H1 (cell line): ENCODE measurements around the gene SPOCK1. TPM values are rescaled to one million over a fixed set of nuclear protein-coding genes. Genes with fewer than 3 reads are reported as not detected.

ENCODE experiments used
- CTCF ChIA-PET: fragments of 300-600 bp; sonication (Branson Sonifier 250); formaldehyde crosslinking; loops from one replicate; lab custom pipeline; 2021; ENCODE audit not compliant: partially characterized antibody; lab: Charles Lee
- POLR2A ChIA-PET: fragments of 300-600 bp; sonication (Branson Sonifier 250); formaldehyde crosslinking; loops from one replicate; lab custom pipeline; 2021; ENCODE audit warnings: inconsistent platforms; ENCODE audit not compliant: partially characterized antibody; lab: Charles Lee
- DNase-seq, 2 experiments: peaks; one replicate each; pipeline versions ENCODE4 v3.0.0 to v3.0.0-alpha.2; 2010 to 2022; ENCODE audit warnings: low spot score in 2 of 2, low read depth in 1 of 2, mixed read lengths in 1 of 2
- FAIRE-seq: peaks from 2 replicates; lab custom pipeline; 2011; peaks lifted over from hg19 to GRCh38; lab: Jason Lieb, UNC
- H2AFZ ChIP-seq: 2 replicates; pipeline ENCODE4 v1.8.1; 2012; ENCODE audit warnings: low read length, inconsistent platforms
- H2AK5ac ChIP-seq: 2 replicates; pipeline ENCODE4 v1.6.1; 2013; ENCODE audit warnings: low read depth, low read length
- H2BK120ac ChIP-seq: replicated peaks from 2 replicates; pipeline ENCODE3; 2013; ENCODE audit warnings: low read depth, low read length, inconsistent platforms
- H2BK12ac ChIP-seq: 2 replicates; pipeline ENCODE4 v1.6.1; 2013; ENCODE audit warnings: low read depth, low read length
- H2BK15ac ChIP-seq: 2 replicates; pipeline ENCODE4 v1.6.1; 2013; ENCODE audit warnings: low read length
- H2BK20ac ChIP-seq: 2 replicates; pipeline ENCODE4 v1.6.1; 2013; ENCODE audit warnings: low read length
- H2BK5ac ChIP-seq: 2 replicates; pipeline ENCODE4 v1.6.1; 2013; ENCODE audit warnings: low read depth, low read length
- H3K14ac ChIP-seq: 2 replicates; pipeline ENCODE4 v1.6.1; 2013; ENCODE audit warnings: inconsistent platforms; ENCODE audit not compliant: insufficient read length
- H3K18ac ChIP-seq: 2 replicates; pipeline ENCODE4 v1.6.1; 2013; ENCODE audit warnings: low read length; ENCODE audit errors: extremely low read depth
- H3K23ac ChIP-seq: 2 replicates; pipeline ENCODE4 v1.6.1; 2013; ENCODE audit warnings: inconsistent platforms; ENCODE audit not compliant: insufficient read length
- H3K23me2 ChIP-seq: 2 replicates; pipeline ENCODE4 v1.6.1; 2013; ENCODE audit warnings: low read depth, low read length
- H3K27ac ChIP-seq: 2 replicates; pipeline ENCODE4 v1.6.1; 2011; ENCODE audit warnings: low read depth, low read length, inconsistent platforms
- H3K27me3 ChIP-seq, 4 experiments: replicated peaks in 1 of 4; 1 replicate in 1 of 4; 2 replicates in 3 of 4; pipeline versions ENCODE4 v1.6.1 to v1.8.1; 2011 to 2013; ENCODE audit warnings: low read length in 3 of 4, mild to moderate bottlenecking in 3 of 4, inconsistent platforms in 2 of 4, mixed read lengths in 2 of 4, moderate library complexity in 1 of 4; ENCODE audit not compliant: control insufficient read depth in 3 of 4, insufficient read depth in 3 of 4; ENCODE audit errors: extremely low read depth in 1 of 4
- H3K36me3 ChIP-seq, 4 experiments: 2 replicates each; pipeline versions ENCODE4 v1.6.1 to v1.8.1; 2011 to 2013; ENCODE audit warnings: mild to moderate bottlenecking in 4 of 4, low read length in 3 of 4, moderate library complexity in 2 of 4, control low read depth in 1 of 4, inconsistent platforms in 1 of 4; ENCODE audit not compliant: insufficient read depth in 4 of 4, control insufficient read depth in 2 of 4
- H3K4ac ChIP-seq: replicated peaks from 2 replicates; pipeline ENCODE3; 2013; ENCODE audit warnings: low read length, low read depth, mixed read lengths, inconsistent platforms; ENCODE audit not compliant: insufficient read length
- H3K4me1 ChIP-seq, 4 experiments: replicated peaks in 1 of 4; 1 replicate in 1 of 4; 2 replicates in 3 of 4; pipeline versions ENCODE4 v1.6.1 to v1.8.1; 2011 to 2013; ENCODE audit warnings: low read length in 3 of 4, inconsistent platforms in 2 of 4, mixed read lengths in 1 of 4; ENCODE audit not compliant: insufficient read depth in 4 of 4, control insufficient read depth in 3 of 4
- H3K4me2 ChIP-seq, 2 experiments: 2 replicates each; pipeline versions ENCODE4 v1.6.1 to v1.8.1; 2011 to 2013; ENCODE audit warnings: low read depth in 2 of 2, low read length in 2 of 2, control low read depth in 1 of 2, inconsistent platforms in 1 of 2, mild to moderate bottlenecking in 1 of 2; ENCODE audit not compliant: insufficient read depth in 1 of 2
- H3K4me3 ChIP-seq, 4 experiments: fragments of 200-600, 300-600 bp in 1 of 4; sonication (generic), shearing (Covaris generic), sonication (Bioruptor Twin) in 1 of 4; 2 replicates each; pipeline versions ENCODE4 v1.5.1 to v1.8.1; 2011 to 2016; ENCODE audit warnings: low read length in 4 of 4, low read depth in 3 of 4, control low read depth in 2 of 4, inconsistent platforms in 2 of 4, mild to moderate bottlenecking in 2 of 4, mixed read lengths in 1 of 4, moderate library complexity in 1 of 4; ENCODE audit not compliant: insufficient read depth in 2 of 4; ENCODE audit errors: extremely low read depth in 1 of 4
- H3K56ac ChIP-seq: replicated peaks from 2 replicates; pipeline ENCODE3; 2013; ENCODE audit warnings: low read depth, mild to moderate bottlenecking, mixed read lengths, low read length, inconsistent platforms; ENCODE audit not compliant: insufficient read length
- H3K79me1 ChIP-seq: 2 replicates; pipeline ENCODE4 v1.6.1; 2013; ENCODE audit warnings: low read depth, low read length, control low read depth
- H3K79me2 ChIP-seq, 2 experiments: 2 replicates each; pipeline versions ENCODE4 v1.6.1 to v1.8.1; 2012 to 2013; ENCODE audit warnings: low read length in 2 of 2, mild to moderate bottlenecking in 2 of 2, inconsistent platforms in 1 of 2; ENCODE audit not compliant: insufficient read depth in 2 of 2, control insufficient read depth in 1 of 2
- H3K9ac ChIP-seq, 4 experiments: replicated peaks in 1 of 4; 1 replicate in 1 of 4; 2 replicates in 3 of 4; pipeline versions ENCODE4 v1.6.1 to v1.8.1; 2011 to 2013; ENCODE audit warnings: low read depth in 3 of 4, low read length in 3 of 4, control low read depth in 2 of 4, mild to moderate bottlenecking in 2 of 4, moderate library complexity in 2 of 4, inconsistent platforms in 1 of 4; ENCODE audit errors: extremely low read depth in 1 of 4
- H3K9me3 ChIP-seq, 2 experiments: 2 replicates each; pipeline versions ENCODE4 v1.6.1 to v1.8.1; 2012 to 2013; ENCODE audit warnings: mild to moderate bottlenecking in 2 of 2, moderate library complexity in 2 of 2, control low read depth in 1 of 2, inconsistent platforms in 1 of 2, low read depth in 1 of 2, low read length in 1 of 2, mixed read lengths in 1 of 2; ENCODE audit not compliant: insufficient read depth in 2 of 2
- H4K20me1 ChIP-seq, 2 experiments: replicated peaks in 1 of 2; 2 replicates each; pipeline versions ENCODE3 to v1.8.1; 2011 to 2013; ENCODE audit warnings: inconsistent platforms in 2 of 2, low read length in 2 of 2, mild to moderate bottlenecking in 1 of 2; ENCODE audit not compliant: insufficient read depth in 2 of 2, control insufficient read depth in 1 of 2
- H4K5ac ChIP-seq: 2 replicates; pipeline ENCODE4 v1.6.1; 2013; ENCODE audit warnings: low read length, low read depth, mixed read lengths, inconsistent platforms; ENCODE audit not compliant: insufficient read length
- H4K8ac ChIP-seq: 2 replicates; pipeline ENCODE4 v1.8.0; 2013; ENCODE audit warnings: mild to moderate bottlenecking, moderate library complexity, low read length, inconsistent platforms; ENCODE audit not compliant: insufficient read depth; ENCODE audit errors: extremely low read depth
- H4K91ac ChIP-seq: replicated peaks from 2 replicates; pipeline ENCODE3; 2013; ENCODE audit warnings: low read length, mixed read lengths, inconsistent platforms; ENCODE audit not compliant: insufficient read length
- BACH1 ChIP-seq: IDR thresholded peaks from 2 replicates; pipeline ENCODE4 v1.6.1; 2012; ENCODE audit warnings: low read length, improper control_type of control experiment
- HDAC2 ChIP-seq, 2 experiments: fragments of 300-600 bp in 1 of 2; sonication (generic) in 1 of 2; IDR thresholded peaks; 2 replicates each; pipeline ENCODE4 v1.6.1; 2011 to 2012; ENCODE audit warnings: low read depth in 2 of 2, low read length in 2 of 2, mild to moderate bottlenecking in 2 of 2, moderate library complexity in 2 of 2, borderline replicate concordance in 1 of 2, inconsistent platforms in 1 of 2
- HDAC6 ChIP-seq: IDR thresholded peaks from one replicate; pipeline ENCODE4 v1.7.1; 2012; ENCODE audit warnings: low read depth, mild to moderate bottlenecking, inconsistent platforms, low read length, moderate library complexity
- SRF ChIP-seq: IDR thresholded peaks from 2 replicates; pipeline ENCODE4 v1.6.1; 2011; ENCODE audit warnings: mild to moderate bottlenecking, low read depth, low read length, moderate library complexity
- TEAD4 ChIP-seq: IDR thresholded peaks from 2 replicates; pipeline ENCODE4 v1.6.1; 2012; ENCODE audit warnings: low read depth, low read length, inconsistent platforms, mixed read lengths
- WGBS, 2 experiments: shearing (Covaris generic) in 1 of 2; methylation state at CpG; one replicate each; pipeline versions ENCODE4 v1.1.6 to v1.1.7; 2013 to 2015; ENCODE audit warnings: low lambda C conversion rate in 2 of 2, mixed read lengths in 2 of 2, inconsistent platforms in 1 of 2, low coverage in 1 of 2, missing lambda C conversion rate in 1 of 2; ENCODE audit not compliant: insufficient replicate concordance in 2 of 2, insufficient coverage in 1 of 2, insufficient read length in 1 of 2; ENCODE audit errors: extremely low coverage in 1 of 2, missing lambda C conversion rate in 1 of 2; 5-methylcytosine and 5-hydroxymethylcytosine counted together
- polyA plus RNA-seq, 7 experiments: library from polyadenylated mRNA; depleted of rRNA in 3 of 7; stranded (reverse) in 5 of 7; unstranded in 2 of 7; fragments of >200 nt in 5 of 7; fragments of 200-250 nt in 2 of 7; gene quantifications; 1 replicate in 5 of 7; 2 replicates in 1 of 7; 4 replicates in 1 of 7; pipeline versions ENCODE4 v1.2.1 to v1.2.3, GENCODE V29; 2011 to 2013; ENCODE audit warnings: missing spikeins in 2 of 7, mixed read lengths in 2 of 7
- total RNA-seq: library from RNA; stranded (reverse); fragmentation: NEBNext Ultra II Directional; extraction: Animal tissue kit (Norgen Biotek cat#: 25700); gene quantifications from 2 replicates; pipeline ENCODE4 v1.2.1, GENCODE V29; 2021

Gene SPOCK1
- total and polyA plus RNA-seq, 2 of the 8 experiments (the other 6 are each of a cell fraction or from before 2014, with no cell fraction given): 6.9 to 18.1 TPM

- no peak overlapping the region for H2BK20ac ChIP-seq
- no peak overlapping the region for H3K4ac ChIP-seq
- 88% methylated on average over 1 of the region's 1 CpG; no CpG with 5 or more reads in 1 of the 2 experiments for WGBS, 2 experiments
- H3K9me3 ChIP-seq: no peaks in the 10 kb centered on the region
- H4K5ac ChIP-seq: no peak overlapping the region
- POLR2A ChIA-PET: no interaction called here
- H2AFZ ChIP-seq: no peak overlapping the region
- no peaks in the 10 kb centered on the region for H3K79me1 ChIP-seq
- H3K79me2 ChIP-seq: no peaks in the 10 kb centered on the region
- peak overlapping the region; percentile 62 for H2BK5ac ChIP-seq
- CTCF ChIA-PET: interaction anchor here (0.6 to 5.1 kb wide), 5 partner anchors 17 to 309 kb away, joined by 3 to 23 read pairs (median 4); no protein-coding TSS in a partner anchor
- no peak overlapping the region for H3K23ac ChIP-seq
- peak overlapping the region; percentile 50 for H2BK15ac ChIP-seq
- H3K4me1 ChIP-seq: peaks cover 2 to 18% (median 12%) of the 10 kb centered on the region in 4 experiments; a peak in 4 of 7 replicates
- H3K23me2 ChIP-seq: no peaks in the 10 kb centered on the region
- peak overlapping the region; percentile 42 for H4K91ac ChIP-seq
- no peak overlapping the region for H4K8ac ChIP-seq
- FAIRE-seq (no peak), DNase-seq (no peak)
- no peak overlapping the region for H3K14ac ChIP-seq
- H3K9ac ChIP-seq: no peak overlapping the region
- no peak overlapping the region for H2BK120ac ChIP-seq
- no peak overlapping the region for H2AK5ac ChIP-seq
- no peak overlapping the region for H3K56ac ChIP-seq
- no peak overlapping the region; a peak in 1 of 4 replicates for H3K4me2 ChIP-seq
- H3K18ac ChIP-seq: no peak overlapping the region; the same call in 1 of the 2 replicates
- TF ChIP-seq HDAC6 (no peak), SRF (no peak), HDAC2 (IDR thresholded peaks at IDR 0.05; ENCODE audit: borderline replicate concordance in 1 of 2, low read depth in 2 of 2, low read length in 2 of 2) (no peak), TEAD4 (no peak), BACH1 (no peak)
- H3K27ac ChIP-seq: no peak overlapping the region
- H4K20me1 ChIP-seq: no peaks in the 10 kb centered on the region
- H2BK12ac ChIP-seq: peak overlapping the region; percentile 62; the same call in 1 of the 2 replicates
- H3K4me3 ChIP-seq: no peak overlapping the region
- no peaks in the 10 kb centered on the region for H3K36me3 ChIP-seq
- H3K27me3 ChIP-seq: no peaks in the 10 kb centered on the region
Observed at GRCh38 chr5:137035480-137035878, 463.6 kb downstream of the SPOCK1 start.
